HTERT RPE-1 (cell line): ENCODE results near the gene C1QTNF8.

Experiments
- in situ Hi-C: fragments of 300-500 bp; cut with MboI; formaldehyde crosslinking; loops from 4 replicates; pipeline ENCODE4 v1.14.3; 2020; ENCODE audit warnings: low sequenced_read_pairs

Gene C1QTNF8

GRCh38 chr16:1079786-1080525 lies 16.1 kb downstream of the C1QTNF8 start:
- in situ Hi-C loops: no loop called here

- in situ Hi-C loops: no loop called here
Measured at GRCh38 chr16:1079341-1079740, 16.7 kb downstream of the C1QTNF8 start.

- in situ Hi-C loops: no loop called here
Measured at GRCh38 chr16:1078579-1079021, 17.4 kb downstream of the C1QTNF8 start.

GRCh38 chr16:1077877-1078578 lies 18.0 kb downstream of the C1QTNF8 start:
- in situ Hi-C loops: no loop called here

GRCh38 chr16:1076801-1077576 lies 19.1 kb downstream of the C1QTNF8 start:
- in situ Hi-C loops: no loop called here

GRCh38 chr16:1075546-1075945 lies 20.5 kb downstream of the C1QTNF8 start:
- in situ Hi-C loops: no loop called here

GRCh38 chr16:1074379-1074649 lies 21.7 kb downstream of the C1QTNF8 start:
- in situ Hi-C loops: no loop called here

- in situ Hi-C loops: no loop called here
Measured at GRCh38 chr16:1073566-1074378, 22.3 kb downstream of the C1QTNF8 start.

- in situ Hi-C loops: no loop called here
Measured at GRCh38 chr16:1073262-1073558, 22.8 kb downstream of the C1QTNF8 start.

GRCh38 chr16:1072526-1073261 lies 23.4 kb downstream of the C1QTNF8 start, which contains the start of gene SSTR5:
TSS of gene SSTR5 (plus strand) at chr16:1072747. CDS start at chr16:1078869, 6,122 bp downstream.
- in situ Hi-C loops: no loop called here

GRCh38 chr16:1071561-1072225 lies 24.4 kb downstream of the C1QTNF8 start:
- in situ Hi-C loops: no loop called here

GRCh38 chr16:1070864-1071408 lies 25.1 kb downstream of the C1QTNF8 start:
- in situ Hi-C loops: no loop called here

- in situ Hi-C loops: no loop called here
Measured at GRCh38 chr16:1070084-1070863, 25.8 kb downstream of the C1QTNF8 start.

- in situ Hi-C loops: no loop called here
Measured at GRCh38 chr16:1069154-1069553, 26.9 kb downstream of the C1QTNF8 start.

GRCh38 chr16:1068451-1068850 lies 27.6 kb downstream of the C1QTNF8 start:
- in situ Hi-C loops: no loop called here

- in situ Hi-C loops: no loop called here
Measured at GRCh38 chr16:1067629-1068028, 28.4 kb downstream of the C1QTNF8 start.

GRCh38 chr16:1066584-1067172 lies 29.4 kb downstream of the C1QTNF8 start:
- in situ Hi-C loops: no loop called here

GRCh38 chr16:1065469-1066128 lies 30.4 kb downstream of the C1QTNF8 start:
- in situ Hi-C loops: no loop called here
